ENCODE measurements around the gene KDM2B.

The KDM2B gene

GRCh38 chr12:121453629-121454028, 127.2 kb downstream of the KDM2B start:
- DNase-seq = no peak

GRCh38 chr12:121452985-121453360, 127.8 kb downstream of the KDM2B start:
- no peak for DNase-seq

- DNase-seq = no peak
These were observed 128.4 kb downstream of the KDM2B start for GRCh38 chr12:121452340-121452984.

GRCh38 chr12:121451961-121452339, 128.9 kb downstream of the KDM2B start:
- DNase-seq = no peak

GRCh38 chr12:121448771-121449315, 132.0 kb downstream of the KDM2B start:
- DNase-seq = no peak

- no peak for DNase-seq
These were observed 134.1 kb downstream of the KDM2B start for GRCh38 chr12:121446750-121447149.

GRCh38 chr12:121444842-121445202, 136.0 kb downstream of the KDM2B start:
- DNase-seq = no peak

- DNase-seq = no peak
These were observed 136.6 kb downstream of the KDM2B start for GRCh38 chr12:121443911-121444841.

GRCh38 chr12:121443193-121443870, 137.5 kb downstream of the KDM2B start:
- peak; percentile 88 for DNase-seq

- no peak for DNase-seq
These were observed 138.5 kb downstream of the KDM2B start for GRCh38 chr12:121442028-121442948.

GRCh38 chr12:121441555-121441954, 139.3 kb downstream of the KDM2B start:
- no peak for DNase-seq

- no peak for DNase-seq
These were observed 140.1 kb downstream of the KDM2B start for GRCh38 chr12:121440768-121441167.

- no peak for DNase-seq
These were observed 141.1 kb downstream of the KDM2B start for GRCh38 chr12:121439715-121440114.

- DNase-seq = no peak
These were observed 141.9 kb downstream of the KDM2B start for GRCh38 chr12:121438905-121439304.

GRCh38 chr12:121436706-121437105, 144.1 kb downstream of the KDM2B start:
- DNase-seq = no peak

- no peak for DNase-seq
These were observed 147.9 kb downstream of the KDM2B start for GRCh38 chr12:121432740-121433480.

GRCh38 chr12:121430833-121431415, 149.9 kb downstream of the KDM2B start:
- no peak for DNase-seq

- no peak for DNase-seq
These were observed 151.9 kb downstream of the KDM2B start for GRCh38 chr12:121428883-121429282.

- no peak for DNase-seq
These were observed 153.2 kb downstream of the KDM2B start for GRCh38 chr12:121427556-121428050.

GRCh38 chr12:121424624-121424975, 156.2 kb downstream of the KDM2B start:
- DNase-seq = no peak

Measured in activated CD8-positive, alpha-beta memory T cell treated with anti-CD3 and anti-CD28 coated beads, Interleukin-2, amount 50 U/mL, for 48 hours (primary cell).